ENCODE measurements around the gene MET. TPM values are rescaled to one million over a fixed set of nuclear protein-coding genes. Genes with fewer than 3 reads are reported as not detected.

Gene MET
- total and polyA plus RNA-seq, 2 of the 13 experiments (the other 11 are each of a cell fraction or from before 2014, with no cell fraction given), result 21.8 to 31.5 TPM

DNA sequence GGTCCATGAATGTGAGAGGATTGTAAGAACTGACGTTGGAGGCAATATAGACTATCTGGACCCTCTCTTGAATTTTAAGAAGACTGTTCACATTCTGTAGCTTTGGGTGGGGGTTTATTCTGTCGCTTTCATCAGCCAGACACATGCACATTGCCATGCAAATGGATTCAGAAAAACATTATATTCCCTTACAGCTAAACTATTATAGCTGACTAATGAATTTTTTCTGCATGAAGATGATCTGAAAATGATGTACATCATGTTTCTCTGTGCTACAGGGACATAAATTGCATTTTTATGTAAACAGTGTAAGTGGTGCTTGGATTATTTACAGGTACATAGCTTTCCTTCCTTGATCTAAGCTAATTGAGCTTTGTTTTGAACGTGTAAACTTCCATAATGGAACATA lies 1.5 kb downstream of the MET start:
- ChIA-PET CTCF (ENCODE audit: low intra/inter-chr PET ratio, low total read pairs) (no interaction called here), POLR2A (interaction anchor here (1.5 kb wide), 1 partner anchor 58 kb away, joined by 3 read pairs; no protein-coding TSS in a partner anchor)
- H3K27me3 ChIP-seq (ENCODE audit: control insufficient read depth in 1 of 2, insufficient read depth in 2 of 2, low read length in 2 of 2), result no peaks in the 10 kb centered on the region; a peak in 1 of 5 replicates
- in situ Hi-C loops (cut with HindIII; ENCODE audit: extremely low pct_ligation_motif_present, low pct_unique_long_range_greater_than_20kb), result loop anchor here (5.0 kb wide), 2 partner anchors 81 to 134 kb away; no protein-coding TSS in a partner anchor
- 11% methylated on average over 3 of the region's 3 CpGs for WGBS (ENCODE audit: low lambda C conversion rate)
- H4K20me1 ChIP-seq (ENCODE audit: insufficient read depth, low read length), result no peaks in the 10 kb centered on the region; the same call in 1 of the 2 replicates
- peak overlapping the region; percentile 74 to 97 (median 77) for H3K4me3 ChIP-seq (replicated peaks in 1 of 3; ENCODE audit: insufficient read depth in 1 of 3, low read depth in 2 of 3, low read length in 3 of 3)
- peak overlapping the region; percentile 87; the same call in 1 of the 2 replicates for H3K9ac ChIP-seq (ENCODE audit: insufficient read depth, low read depth, low read length)
- ATAC-seq (no peak), FAIRE-seq (no peak), DNase-seq (ENCODE audit: low spot score) (no peak)
- H3K27ac ChIP-seq (ENCODE audit: extremely low read length, insufficient read depth, low read length), result peak overlapping the region; percentile 70
- TF ChIP-seq ZFP37 (CRISPR knock-in tag; IDR thresholded peaks at IDR 0.05; ENCODE audit: borderline replicate concordance) (no peak), ZNF768 (CRISPR knock-in tag; IDR thresholded peaks at IDR 0.05) (no peak), ZSCAN31 (CRISPR knock-in tag; IDR thresholded peaks at IDR 0.05; ENCODE audit: low read depth) (no peak), ZNF251 (CRISPR knock-in tag; IDR thresholded peaks at IDR 0.05) (no peak), ZSCAN29 (CRISPR knock-in tag; conservative IDR thresholded peaks at IDR 0.05) (no peak), PCBP1 (IDR thresholded peaks at IDR 0.05; ENCODE audit: borderline replicate concordance, low read depth, low read length) (no peak), DNMT3B (CRISPR knock-in tag; conservative IDR thresholded peaks at IDR 0.05) (no peak), MAFK (conservative IDR thresholded peaks at IDR 0.05 in 1 of 2, IDR thresholded peaks at IDR 0.05 in 1 of 2; ENCODE audit: low read length in 2 of 2) (peak; percentile 89 to 94), SRSF9 (IDR thresholded peaks at IDR 0.05; ENCODE audit: borderline replicate concordance, insufficient read depth, low read depth, low read length, poor library complexity, severe bottlenecking) (no peak), ZFP36 (IDR thresholded peaks at IDR 0.05; ENCODE audit: borderline replicate concordance, low read depth, low read length, partially characterized antibody) (no peak), ZNF589 (CRISPR knock-in tag; conservative IDR thresholded peaks at IDR 0.05) (no peak), MAFF (IDR thresholded peaks at IDR 0.05; ENCODE audit: low read depth, low read length) (peak; percentile 91), ZNF891 (CRISPR knock-in tag; IDR thresholded peaks at IDR 0.05) (no peak)
- TF ChIP-seq, protein P1, sequence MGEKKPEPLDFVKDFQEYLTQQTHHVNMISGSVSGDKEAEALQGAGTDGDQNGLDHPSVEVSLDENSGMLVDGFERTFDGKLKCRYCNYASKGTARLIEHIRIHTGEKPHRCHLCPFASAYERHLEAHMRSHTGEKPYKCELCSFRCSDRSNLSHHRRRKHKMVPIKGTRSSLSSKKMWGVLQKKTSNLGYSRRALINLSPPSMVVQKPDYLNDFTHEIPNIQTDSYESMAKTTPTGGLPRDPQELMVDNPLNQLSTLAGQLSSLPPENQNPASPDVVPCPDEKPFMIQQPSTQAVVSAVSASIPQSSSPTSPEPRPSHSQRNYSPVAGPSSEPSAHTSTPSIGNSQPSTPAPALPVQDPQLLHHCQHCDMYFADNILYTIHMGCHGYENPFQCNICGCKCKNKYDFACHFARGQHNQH (CRISPR knock-in tag; IDR thresholded peaks at IDR 0.05), result no peak
- TF ChIP-seq, protein P2, sequence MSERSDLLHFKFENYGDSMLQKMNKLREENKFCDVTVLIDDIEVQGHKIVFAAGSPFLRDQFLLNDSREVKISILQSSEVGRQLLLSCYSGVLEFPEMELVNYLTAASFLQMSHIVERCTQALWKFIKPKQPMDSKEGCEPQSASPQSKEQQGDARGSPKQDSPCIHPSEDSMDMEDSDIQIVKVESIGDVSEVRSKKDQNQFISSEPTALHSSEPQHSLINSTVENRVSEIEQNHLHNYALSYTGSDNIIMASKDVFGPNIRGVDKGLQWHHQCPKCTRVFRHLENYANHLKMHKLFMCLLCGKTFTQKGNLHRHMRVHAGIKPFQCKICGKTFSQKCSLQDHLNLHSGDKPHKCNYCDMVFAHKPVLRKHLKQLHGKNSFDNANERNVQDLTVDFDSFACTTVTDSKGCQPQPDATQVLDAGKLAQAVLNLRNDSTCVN (CRISPR knock-in tag; IDR thresholded peaks at IDR 0.05; ENCODE audit: borderline replicate concordance), result no peak
- TF ChIP-seq, protein P3, sequence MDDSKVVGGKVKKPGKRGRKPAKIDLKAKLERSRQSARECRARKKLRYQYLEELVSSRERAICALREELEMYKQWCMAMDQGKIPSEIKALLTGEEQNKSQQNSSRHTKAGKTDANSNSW (CRISPR knock-in tag; IDR thresholded peaks at IDR 0.05; ENCODE audit: borderline replicate concordance), result no peak
- TF ChIP-seq, protein P4, sequence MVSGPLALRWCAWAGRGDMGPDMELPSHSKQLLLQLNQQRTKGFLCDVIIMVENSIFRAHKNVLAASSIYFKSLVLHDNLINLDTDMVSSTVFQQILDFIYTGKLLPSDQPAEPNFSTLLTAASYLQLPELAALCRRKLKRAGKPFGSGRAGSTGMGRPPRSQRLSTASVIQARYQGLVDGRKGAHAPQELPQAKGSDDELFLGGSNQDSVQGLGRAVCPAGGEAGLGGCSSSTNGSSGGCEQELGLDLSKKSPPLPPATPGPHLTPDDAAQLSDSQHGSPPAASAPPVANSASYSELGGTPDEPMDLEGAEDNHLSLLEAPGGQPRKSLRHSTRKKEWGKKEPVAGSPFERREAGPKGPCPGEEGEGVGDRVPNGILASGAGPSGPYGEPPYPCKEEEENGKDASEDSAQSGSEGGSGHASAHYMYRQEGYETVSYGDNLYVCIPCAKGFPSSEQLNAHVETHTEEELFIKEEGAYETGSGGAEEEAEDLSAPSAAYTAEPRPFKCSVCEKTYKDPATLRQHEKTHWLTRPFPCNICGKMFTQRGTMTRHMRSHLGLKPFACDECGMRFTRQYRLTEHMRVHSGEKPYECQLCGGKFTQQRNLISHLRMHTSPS (CRISPR knock-in tag; IDR thresholded peaks at IDR 0.05; ENCODE audit: low read depth), result no peak
- H3K36me3 ChIP-seq (replicated peaks in 1 of 2; ENCODE audit: control insufficient read depth in 1 of 2, insufficient read depth in 2 of 2, low read length in 2 of 2), result no peaks in the 10 kb centered on the region
- H3K4me2 ChIP-seq (ENCODE audit: low read depth, low read length), result peak overlapping the region; percentile 92
- H2AFZ ChIP-seq (ENCODE audit: low read length), result no peak overlapping the region
- H3K4me1 ChIP-seq (ENCODE audit: insufficient read depth, low read length), result peaks cover 37% of the 10 kb centered on the region
- intact Hi-C loops (cut with micrococcal nuclease; ENCODE audit: unreplicated experiment), result loop anchor here (1.0 to 5.0 kb wide), 2 partner anchors 113 to 416 kb away; no protein-coding TSS in a partner anchor
- no TSS peak for BruUV-seq (replicated peaks)
- H3K79me2 ChIP-seq (ENCODE audit: insufficient read depth, low read length), result peaks cover 53% of the 10 kb centered on the region
- no peaks in the 10 kb centered on the region for H3K9me3 ChIP-seq (ENCODE audit: low read length)

All from HepG2 (cell line).